Liver (tissue), 9 donors: Measurements from ENCODE around the gene PCTP. TPM values are rescaled to one million over a fixed set of nuclear protein-coding genes. Genes with fewer than 3 reads are reported as not detected.

Experiments
- DNase-seq: peaks from one replicate; pipeline ENCODE4 v3.0.0-alpha.2; 2017; ENCODE audit warnings: low spot score
- H3K27ac ChIP-seq, 2 donors: one replicate each; pipeline ENCODE4 v1.7.0; 2013; ENCODE audit warnings: inconsistent platforms in 2 of 2, low read length in 2 of 2, control low read depth in 1 of 2, low read depth in 1 of 2, mild to moderate bottlenecking in 1 of 2
- H3K27me3 ChIP-seq, 4 donors: one replicate each; pipeline versions ENCODE4 v1.6.1 to v1.7.0; 2013; ENCODE audit warnings: low read length in 3 of 4, inconsistent platforms in 1 of 4, mild to moderate bottlenecking in 1 of 4, moderate library complexity in 1 of 4; ENCODE audit not compliant: control insufficient read depth in 4 of 4, insufficient read depth in 4 of 4
- H3K36me3 ChIP-seq, 4 donors: one replicate each; pipeline versions ENCODE4 v1.6.1 to v1.7.0; 2013; ENCODE audit warnings: low read length in 3 of 4, mild to moderate bottlenecking in 3 of 4, low read depth in 1 of 4, moderate library complexity in 1 of 4; ENCODE audit not compliant: control insufficient read depth in 4 of 4, insufficient read depth in 3 of 4
- H3K4me1 ChIP-seq, 4 donors: one replicate each; pipeline versions ENCODE4 v1.6.1 to v1.7.0; 2013; ENCODE audit warnings: low read length in 3 of 4, mild to moderate bottlenecking in 3 of 4, moderate library complexity in 1 of 4; ENCODE audit not compliant: control insufficient read depth in 4 of 4, insufficient read depth in 4 of 4
- H3K4me3 ChIP-seq, 3 donors: one replicate each; pipeline versions ENCODE4 v1.6.1 to v1.7.0; 2013; ENCODE audit warnings: low read length in 3 of 3, control low read depth in 1 of 3, low read depth in 1 of 3, mild to moderate bottlenecking in 1 of 3
- H3K9ac ChIP-seq, 2 donors: one replicate each; pipeline ENCODE4 v1.7.0; 2013; ENCODE audit warnings: low read length in 2 of 2, mild to moderate bottlenecking in 2 of 2, moderate library complexity in 2 of 2, control low read depth in 1 of 2, low read depth in 1 of 2
- H3K9me3 ChIP-seq, 4 donors: one replicate each; pipeline versions ENCODE4 v1.6.1 to v1.7.0; 2013; ENCODE audit warnings: low read length in 3 of 4; ENCODE audit not compliant: control insufficient read depth in 4 of 4
- EGR1 ChIP-seq, 2 donors: IDR thresholded peaks; 2 replicates each; pipeline ENCODE4 v1.6.1; 2016 to 2018; ENCODE audit warnings: antibody characterized with exemption in 2 of 2, low read depth in 2 of 2
- FOXA1 ChIP-seq: IDR thresholded peaks from 2 replicates; pipeline ENCODE4 v1.6.1; 2016; ENCODE audit warnings: antibody characterized with exemption
- FOXA2 ChIP-seq: IDR thresholded peaks from 2 replicates; pipeline ENCODE4 v1.6.1; 2016; ENCODE audit warnings: antibody characterized with exemption
- GABPA ChIP-seq, 2 donors: IDR thresholded peaks in 1 of 2; conservative IDR thresholded peaks in 1 of 2; 2 replicates each; pipeline ENCODE4 v1.6.1; 2016; ENCODE audit warnings: antibody characterized with exemption in 2 of 2, mild to moderate bottlenecking in 1 of 2, moderate library complexity in 1 of 2
- HNF4A ChIP-seq, 2 donors: conservative IDR thresholded peaks; 2 replicates each; pipeline ENCODE4 v1.6.1; 2016; ENCODE audit warnings: antibody characterized with exemption in 2 of 2, mild to moderate bottlenecking in 2 of 2
- HNF4G ChIP-seq: IDR thresholded peaks from 2 replicates; pipeline ENCODE4 v1.6.1; 2016; ENCODE audit warnings: antibody characterized with exemption
- JUND ChIP-seq, 2 donors: IDR thresholded peaks; 2 replicates each; pipeline ENCODE4 v1.6.1; 2016; ENCODE audit warnings: antibody characterized with exemption in 2 of 2
- RAD21 ChIP-seq, 2 donors: IDR thresholded peaks; 2 replicates each; pipeline ENCODE4 v1.6.1; 2016; ENCODE audit warnings: antibody characterized with exemption in 2 of 2, mild to moderate bottlenecking in 2 of 2
- RXRA ChIP-seq, 2 donors: IDR thresholded peaks; 2 replicates each; pipeline ENCODE4 v1.6.1; 2017 to 2018; ENCODE audit warnings: antibody characterized with exemption in 2 of 2, mild to moderate bottlenecking in 1 of 2
- SP1 ChIP-seq: IDR thresholded peaks from 2 replicates; pipeline ENCODE4 v1.6.1; 2018; ENCODE audit warnings: antibody characterized with exemption, mild to moderate bottlenecking
- TAF1 ChIP-seq: conservative IDR thresholded peaks from 2 replicates; pipeline ENCODE4 v1.6.1; 2016; ENCODE audit warnings: antibody characterized with exemption, mild to moderate bottlenecking
- YY1 ChIP-seq: IDR thresholded peaks from 2 replicates; pipeline ENCODE4 v1.6.1; 2016; ENCODE audit warnings: antibody characterized with exemption, mild to moderate bottlenecking
- WGBS: extraction: QIAGEN DNeasy Blood & Tissue Kit; methylation state at CpG from one replicate; pipeline ENCODE4 v1.1.7; 2013; 5-methylcytosine and 5-hydroxymethylcytosine counted together
- polyA plus RNA-seq, 2 donors: library from polyadenylated mRNA; stranded (reverse) in 1 of 2; unstranded in 1 of 2; fragments of 200-250 nt in 1 of 2; fragments of >200 nt in 1 of 2; fragmentation: Nextera tagmentation in 1 of 2; extraction: Ambion mirVana in 1 of 2; gene quantifications; one replicate each; pipeline versions ENCODE4 v1.2.1 to v1.2.3, GENCODE V29; 2013 to 2015
- total RNA-seq, 2 donors: library from RNA; depleted of rRNA; stranded (reverse); fragments of >200 nt; gene quantifications; one replicate each; pipeline ENCODE4 v1.2.3, GENCODE V29; 2014
- TF ChIP-seq, protein P1 (sequence below): IDR thresholded peaks from 2 replicates; pipeline ENCODE4 v1.6.1; 2016; ENCODE audit warnings: antibody characterized with exemption
- TF ChIP-seq, protein P2 (sequence below): IDR thresholded peaks from 2 replicates; pipeline ENCODE4 v1.6.1; 2016; ENCODE audit warnings: antibody characterized with exemption
- TF ChIP-seq, protein P3 (sequence below): IDR thresholded peaks from 2 replicates; pipeline ENCODE4 v1.6.1; 2016; ENCODE audit warnings: antibody characterized with exemption
- donor health status: healthy.
- donor health status: healthy.
- donor health status: healthy.
- donor health status: healthy.
- donor health status: healthy.

Gene PCTP
- total and polyA plus RNA-seq, 4 donors, result 25.0 to 79.0 (median 55.8) TPM

DNA sequence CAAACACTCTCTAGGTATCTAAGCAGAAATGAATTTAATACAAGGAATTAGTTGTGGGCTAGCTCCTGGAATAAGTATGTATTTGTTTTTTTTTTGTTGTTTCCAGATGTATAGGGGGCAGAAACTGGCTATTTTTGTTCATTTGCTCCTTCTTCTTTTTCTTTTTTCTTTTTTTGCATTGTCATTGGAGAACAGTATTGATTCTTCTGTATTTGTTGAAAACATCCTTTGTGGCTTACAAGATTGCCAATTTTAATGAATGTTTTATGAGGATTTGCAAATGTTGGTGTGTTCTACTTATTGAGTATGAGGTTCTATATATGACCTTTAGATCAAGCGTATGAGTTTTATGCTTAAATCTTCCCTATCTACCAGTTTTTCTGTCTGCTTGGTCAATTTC lies 5.6 kb upstream of the PCTP start:
- Histone ChIP-seq H3K4me3 (no peak overlapping the region), H3K36me3 (no peaks in the 10 kb centered on the region), H3K9ac (no peak overlapping the region), H3K9me3 (no peaks in the 10 kb centered on the region), H3K4me1 (peaks cover under 1 to 17% (median 13%) of the 10 kb centered on the region in 4 donors), H3K27ac (no peak overlapping the region), H3K27me3 (no peaks in the 10 kb centered on the region)
- no peak for TF ChIP-seq EGR1 (IDR thresholded peaks at IDR 0.05; ENCODE audit: low read depth in 2 of 2)
- WGBS, result 96% methylated on average over 1 of the region's 1 CpG
- DNase-seq, result no peak

DNA sequence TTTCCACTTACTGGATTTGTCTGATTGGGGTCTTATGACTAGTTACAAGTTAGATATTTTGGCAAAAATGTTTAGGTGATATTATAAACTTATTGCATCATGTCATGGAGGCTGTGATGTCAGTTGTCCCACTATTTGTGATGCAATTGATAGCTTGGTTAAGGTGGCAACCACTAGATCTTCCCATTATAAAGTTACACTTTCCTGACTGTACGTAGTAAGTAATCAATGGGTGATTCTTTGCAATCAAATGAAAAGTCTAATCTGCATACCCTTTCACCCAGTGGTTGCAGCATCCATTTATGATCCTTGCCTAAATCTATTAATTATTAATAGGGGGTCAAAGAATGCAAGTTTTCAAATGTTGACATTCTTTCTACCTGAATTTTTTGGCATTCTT lies 4.4 kb upstream of the PCTP start:
- TF ChIP-seq FOXA1, result no peak
- no peak for TF ChIP-seq RAD21 (IDR thresholded peaks at IDR 0.05)
- peak; percentile 73 to 84 for TF ChIP-seq RXRA (IDR thresholded peaks at IDR 0.05)
- TF ChIP-seq, protein P1, sequence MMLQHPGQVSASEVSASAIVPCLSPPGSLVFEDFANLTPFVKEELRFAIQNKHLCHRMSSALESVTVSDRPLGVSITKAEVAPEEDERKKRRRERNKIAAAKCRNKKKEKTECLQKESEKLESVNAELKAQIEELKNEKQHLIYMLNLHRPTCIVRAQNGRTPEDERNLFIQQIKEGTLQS, result peak; percentile 50
- peak; percentile 64 for TF ChIP-seq SP1
- TF ChIP-seq HNF4A (conservative IDR thresholded peaks at IDR 0.05), result peak in 1 of 2 donors; percentile 58
- TF ChIP-seq YY1, result peak; percentile 17
- no peak for TF ChIP-seq HNF4G
- no peak overlapping the region for H3K9ac ChIP-seq
- no peaks in the 10 kb centered on the region for H3K36me3 ChIP-seq
- no peak overlapping the region for H3K27ac ChIP-seq
- H3K4me1 ChIP-seq, result peaks cover 5 to 21% (median 13%) of the 10 kb centered on the region in 4 donors
- no peak for DNase-seq
- H3K27me3 ChIP-seq, result no peaks in the 10 kb centered on the region
- H3K4me3 ChIP-seq, result no peak overlapping the region
- no peaks in the 10 kb centered on the region for H3K9me3 ChIP-seq
- 31% methylated on average over 1 of the region's 1 CpG for WGBS

DNA sequence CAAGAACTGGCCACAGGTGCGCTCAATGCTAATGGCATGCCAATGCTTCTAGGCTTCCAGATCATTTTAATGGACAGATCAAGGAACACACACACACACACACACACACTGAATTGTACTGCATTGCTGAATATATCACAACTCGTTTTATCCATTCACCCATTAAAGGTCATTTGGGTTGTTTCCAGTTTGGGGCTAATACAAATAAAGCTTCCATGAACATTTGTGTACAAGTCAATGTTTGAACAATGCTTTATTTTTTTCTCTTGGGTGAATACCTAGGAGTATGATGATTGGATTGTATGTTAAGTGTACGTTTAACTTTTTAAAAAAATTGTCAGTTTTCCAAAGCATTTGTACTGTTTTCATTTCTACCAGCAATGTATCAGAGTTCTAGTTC lies 3.6 kb upstream of the PCTP start:
- H3K4me1 ChIP-seq, result peaks cover 5 to 27% (median 19%) of the 10 kb centered on the region in 4 donors
- H3K27ac ChIP-seq, result peak overlapping the region; percentile 34 to 51
- WGBS, result 23% methylated on average over 3 of the region's 3 CpGs
- no peaks in the 10 kb centered on the region for H3K36me3 ChIP-seq
- no peaks in the 10 kb centered on the region for H3K9me3 ChIP-seq
- peak; percentile 81 for TF ChIP-seq FOXA2
- peak; percentile 47 for TF ChIP-seq FOXA1
- TF ChIP-seq RAD21 (IDR thresholded peaks at IDR 0.05), result peak in 1 of 2 donors; percentile 22
- TF ChIP-seq GABPA (IDR thresholded peaks at IDR 0.05 in 1 of 2, conservative IDR thresholded peaks at IDR 0.05 in 1 of 2), result peak in 1 of 2 donors; percentile 13
- TF ChIP-seq HNF4A (conservative IDR thresholded peaks at IDR 0.05), result peak in 1 of 2 donors; percentile 63
- TF ChIP-seq, protein P2, sequence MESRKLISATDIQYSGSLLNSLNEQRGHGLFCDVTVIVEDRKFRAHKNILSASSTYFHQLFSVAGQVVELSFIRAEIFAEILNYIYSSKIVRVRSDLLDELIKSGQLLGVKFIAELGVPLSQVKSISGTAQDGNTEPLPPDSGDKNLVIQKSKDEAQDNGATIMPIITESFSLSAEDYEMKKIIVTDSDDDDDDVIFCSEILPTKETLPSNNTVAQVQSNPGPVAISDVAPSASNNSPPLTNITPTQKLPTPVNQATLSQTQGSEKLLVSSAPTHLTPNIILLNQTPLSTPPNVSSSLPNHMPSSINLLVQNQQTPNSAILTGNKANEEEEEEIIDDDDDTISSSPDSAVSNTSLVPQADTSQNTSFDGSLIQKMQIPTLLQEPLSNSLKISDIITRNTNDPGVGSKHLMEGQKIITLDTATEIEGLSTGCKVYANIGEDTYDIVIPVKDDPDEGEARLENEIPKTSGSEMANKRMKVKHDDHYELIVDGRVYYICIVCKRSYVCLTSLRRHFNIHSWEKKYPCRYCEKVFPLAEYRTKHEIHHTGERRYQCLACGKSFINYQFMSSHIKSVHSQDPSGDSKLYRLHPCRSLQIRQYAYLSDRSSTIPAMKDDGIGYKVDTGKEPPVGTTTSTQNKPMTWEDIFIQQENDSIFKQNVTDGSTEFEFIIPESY, result peak; percentile 12
- TF ChIP-seq TAF1, result no peak
- TF ChIP-seq JUND (IDR thresholded peaks at IDR 0.05), result peak in 1 of 2 donors; percentile 31
- TF ChIP-seq, protein P1, result no peak
- TF ChIP-seq, protein P3, sequence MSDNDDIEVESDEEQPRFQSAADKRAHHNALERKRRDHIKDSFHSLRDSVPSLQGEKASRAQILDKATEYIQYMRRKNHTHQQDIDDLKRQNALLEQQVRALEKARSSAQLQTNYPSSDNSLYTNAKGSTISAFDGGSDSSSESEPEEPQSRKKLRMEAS, result no peak
- TF ChIP-seq SP1, result peak; percentile 64
- peak; percentile 56 for TF ChIP-seq YY1
- TF ChIP-seq RXRA (IDR thresholded peaks at IDR 0.05), result peak; percentile 76 to 80
- H3K9ac ChIP-seq, result no peak overlapping the region
- no peak overlapping the region for H3K4me3 ChIP-seq
- no peak for DNase-seq
- no peaks in the 10 kb centered on the region for H3K27me3 ChIP-seq
